T-helper 2 cell (primary cell): Measurements from ENCODE around the gene SCGB1A1.
"Not testable (repeated sequence)": the region's sequence is repeated elsewhere in the genome, so short reads cannot be mapped to it uniquely, and the experiment has no call there.

ENCODE experiments used
- DNase-seq, 5 experiments: peaks; one replicate each; pipeline versions ENCODE4 v3.0.0 to v3.0.0-alpha.2; 2012 to 2022

The SCGB1A1 gene

GRCh38 chr11:62421996-62422395 lies 3.2 kb downstream of the SCGB1A1 start:
- DNase-seq: no peak

- DNase-seq: no peak
These were observed 4.2 kb downstream of the SCGB1A1 start for GRCh38 chr11:62423012-62423411.

GRCh38 chr11:62427630-62428233 lies 8.9 kb downstream of the SCGB1A1 start:
- DNase-seq: peak in 1 of 5 experiments; percentile 89

GRCh38 chr11:62428871-62429560 lies 10.2 kb downstream of the SCGB1A1 start:
- DNase-seq: peak in 1 of 5 experiments; percentile 40

- no peak for DNase-seq
These were observed 11.6 kb downstream of the SCGB1A1 start for GRCh38 chr11:62430425-62430824.

GRCh38 chr11:62431171-62431901 lies 12.5 kb downstream of the SCGB1A1 start:
- no peak for DNase-seq

- no peak for DNase-seq
These were observed 13.9 kb downstream of the SCGB1A1 start for GRCh38 chr11:62432695-62433094.

- DNase-seq: no peak
These were observed 14.5 kb downstream of the SCGB1A1 start for GRCh38 chr11:62433141-62433903.

- DNase-seq: no peak
These were observed 15.1 kb downstream of the SCGB1A1 start for GRCh38 chr11:62433904-62434276.

GRCh38 chr11:62435846-62436660 lies 17.2 kb downstream of the SCGB1A1 start:
- DNase-seq: peak in 1 of 5 experiments; percentile 56

- no peak for DNase-seq
These were observed 18.8 kb downstream of the SCGB1A1 start for GRCh38 chr11:62437616-62438015.

- DNase-seq: no peak
These were observed 19.8 kb downstream of the SCGB1A1 start for GRCh38 chr11:62438641-62439040.

- DNase-seq: no peak
These were observed 21.2 kb downstream of the SCGB1A1 start for GRCh38 chr11:62439785-62440602.

- DNase-seq: no peak
These were observed 24.8 kb downstream of the SCGB1A1 start for GRCh38 chr11:62443390-62444235.

- peak in 2 of 5 experiments; percentile 8 to 37 for DNase-seq
These were observed 25.5 kb downstream of the SCGB1A1 start for GRCh38 chr11:62444236-62444833.

- DNase-seq: no peak
These were observed 26.0 kb downstream of the SCGB1A1 start for GRCh38 chr11:62444835-62445234.

- no peak for DNase-seq
These were observed 26.5 kb downstream of the SCGB1A1 start for GRCh38 chr11:62445314-62445740.

GRCh38 chr11:62446091-62446490 lies 27.3 kb downstream of the SCGB1A1 start:
- DNase-seq: no peak

- DNase-seq: no peak
These were observed 30.6 kb downstream of the SCGB1A1 start for GRCh38 chr11:62449451-62449851.

GRCh38 chr11:62449912-62450311 lies 31.1 kb downstream of the SCGB1A1 start:
- DNase-seq: not testable (repeated sequence)
